SK-N-SH (cell line): Measurements from ENCODE around the gene SLC8A1.

ENCODE experiments used
- CHD2 ChIP-seq: fragments of 150-350 bp; IDR thresholded peaks from 2 replicates; pipeline ENCODE4 v1.6.1; 2018; ENCODE audit warnings: low read length; ENCODE audit not compliant: partially characterized antibody
- EP300 ChIP-seq, 2 experiments: IDR thresholded peaks; 2 replicates each; pipeline versions ENCODE4 v1.4.0 to v1.6.1; 2012; ENCODE audit warnings: borderline replicate concordance in 1 of 2, low read depth in 1 of 2, low read length in 1 of 2
- EZH2phosphoT487 ChIP-seq: fragments of 200-600 bp; sonication (generic); IDR thresholded peaks from 2 replicates; pipeline ENCODE4 v1.6.1; 2017; ENCODE audit warnings: low read depth, mixed run types, mild to moderate bottlenecking, antibody characterized with exemption, moderate library complexity, borderline replicate concordance
- MXI1 ChIP-seq: IDR thresholded peaks from 2 replicates; pipeline ENCODE4 v1.6.1; 2012; ENCODE audit warnings: mild to moderate bottlenecking, low read depth, low read length, improper control_type of control experiment
- POLR2AphosphoS5 ChIP-seq: IDR thresholded peaks from 2 replicates; pipeline ENCODE4 v1.6.1; 2012; ENCODE audit warnings: low read depth, low read length
- RFX5 ChIP-seq: IDR thresholded peaks from 2 replicates; pipeline ENCODE4 v1.6.1; 2012; ENCODE audit warnings: mild to moderate bottlenecking, improper control_type of control experiment, low read length
- SIN3A ChIP-seq: IDR thresholded peaks from 2 replicates; pipeline ENCODE4 v1.6.1; 2012; ENCODE audit warnings: low read depth, mild to moderate bottlenecking, low read length, moderate library complexity, borderline replicate concordance
- TAF1 ChIP-seq: IDR thresholded peaks from 2 replicates; pipeline ENCODE4 v1.6.1; 2012; ENCODE audit warnings: low read depth, mild to moderate bottlenecking, low read length, moderate library complexity, borderline replicate concordance
- TF ChIP-seq, protein P1 (sequence below): IDR thresholded peaks from 2 replicates; pipeline ENCODE4 v1.4.0; 2012; ENCODE audit warnings: low read depth, borderline replicate concordance
- TF ChIP-seq, protein P2 (sequence below): fragments of 200-600 bp; sonication (generic); IDR thresholded peaks from 2 replicates; pipeline ENCODE4 v1.6.1; 2017; ENCODE audit warnings: antibody characterized with exemption, mild to moderate bottlenecking, moderate library complexity
- TF ChIP-seq, protein P3 (sequence below): IDR thresholded peaks from 2 replicates; pipeline ENCODE4 v1.6.1; 2012; ENCODE audit warnings: mild to moderate bottlenecking, low read depth, low read length, moderate library complexity

DNA sequence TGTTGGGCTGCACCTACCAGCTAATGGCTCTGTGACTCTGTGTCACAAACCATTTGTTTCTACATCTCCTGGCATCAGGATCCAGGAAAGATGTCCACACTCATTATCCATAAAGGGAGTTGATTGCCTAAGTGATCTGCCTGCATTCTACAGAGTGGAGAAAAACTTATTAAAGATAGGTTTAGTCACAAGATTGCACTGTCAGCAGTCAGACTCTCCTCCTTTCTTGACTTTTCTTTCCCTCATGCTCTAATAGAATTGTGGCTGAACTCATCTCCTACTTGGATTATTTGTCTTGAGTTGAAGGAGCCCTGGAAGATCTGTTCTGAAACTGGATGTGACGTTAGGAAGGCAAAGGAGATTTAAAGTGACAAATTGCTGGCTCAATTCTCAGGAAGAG is 152.7 kb downstream of the SLC8A1 start:
- TF ChIP-seq POLR2AphosphoS5 (no peak), RFX5 (no peak), TAF1 (no peak), EP300 (IDR thresholded peaks at IDR 0.05; ENCODE audit: borderline replicate concordance in 1 of 2, low read depth in 1 of 2, low read length in 1 of 2) (no peak), CHD2 (no peak), EZH2phosphoT487 (no peak), MXI1 (no peak), SIN3A (no peak)
- TF ChIP-seq, protein P1, sequence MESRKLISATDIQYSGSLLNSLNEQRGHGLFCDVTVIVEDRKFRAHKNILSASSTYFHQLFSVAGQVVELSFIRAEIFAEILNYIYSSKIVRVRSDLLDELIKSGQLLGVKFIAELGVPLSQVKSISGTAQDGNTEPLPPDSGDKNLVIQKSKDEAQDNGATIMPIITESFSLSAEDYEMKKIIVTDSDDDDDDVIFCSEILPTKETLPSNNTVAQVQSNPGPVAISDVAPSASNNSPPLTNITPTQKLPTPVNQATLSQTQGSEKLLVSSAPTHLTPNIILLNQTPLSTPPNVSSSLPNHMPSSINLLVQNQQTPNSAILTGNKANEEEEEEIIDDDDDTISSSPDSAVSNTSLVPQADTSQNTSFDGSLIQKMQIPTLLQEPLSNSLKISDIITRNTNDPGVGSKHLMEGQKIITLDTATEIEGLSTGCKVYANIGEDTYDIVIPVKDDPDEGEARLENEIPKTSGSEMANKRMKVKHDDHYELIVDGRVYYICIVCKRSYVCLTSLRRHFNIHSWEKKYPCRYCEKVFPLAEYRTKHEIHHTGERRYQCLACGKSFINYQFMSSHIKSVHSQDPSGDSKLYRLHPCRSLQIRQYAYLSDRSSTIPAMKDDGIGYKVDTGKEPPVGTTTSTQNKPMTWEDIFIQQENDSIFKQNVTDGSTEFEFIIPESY, result no peak
- TF ChIP-seq, protein P2, sequence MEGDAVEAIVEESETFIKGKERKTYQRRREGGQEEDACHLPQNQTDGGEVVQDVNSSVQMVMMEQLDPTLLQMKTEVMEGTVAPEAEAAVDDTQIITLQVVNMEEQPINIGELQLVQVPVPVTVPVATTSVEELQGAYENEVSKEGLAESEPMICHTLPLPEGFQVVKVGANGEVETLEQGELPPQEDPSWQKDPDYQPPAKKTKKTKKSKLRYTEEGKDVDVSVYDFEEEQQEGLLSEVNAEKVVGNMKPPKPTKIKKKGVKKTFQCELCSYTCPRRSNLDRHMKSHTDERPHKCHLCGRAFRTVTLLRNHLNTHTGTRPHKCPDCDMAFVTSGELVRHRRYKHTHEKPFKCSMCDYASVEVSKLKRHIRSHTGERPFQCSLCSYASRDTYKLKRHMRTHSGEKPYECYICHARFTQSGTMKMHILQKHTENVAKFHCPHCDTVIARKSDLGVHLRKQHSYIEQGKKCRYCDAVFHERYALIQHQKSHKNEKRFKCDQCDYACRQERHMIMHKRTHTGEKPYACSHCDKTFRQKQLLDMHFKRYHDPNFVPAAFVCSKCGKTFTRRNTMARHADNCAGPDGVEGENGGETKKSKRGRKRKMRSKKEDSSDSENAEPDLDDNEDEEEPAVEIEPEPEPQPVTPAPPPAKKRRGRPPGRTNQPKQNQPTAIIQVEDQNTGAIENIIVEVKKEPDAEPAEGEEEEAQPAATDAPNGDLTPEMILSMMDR, result no peak
- TF ChIP-seq, protein P3, sequence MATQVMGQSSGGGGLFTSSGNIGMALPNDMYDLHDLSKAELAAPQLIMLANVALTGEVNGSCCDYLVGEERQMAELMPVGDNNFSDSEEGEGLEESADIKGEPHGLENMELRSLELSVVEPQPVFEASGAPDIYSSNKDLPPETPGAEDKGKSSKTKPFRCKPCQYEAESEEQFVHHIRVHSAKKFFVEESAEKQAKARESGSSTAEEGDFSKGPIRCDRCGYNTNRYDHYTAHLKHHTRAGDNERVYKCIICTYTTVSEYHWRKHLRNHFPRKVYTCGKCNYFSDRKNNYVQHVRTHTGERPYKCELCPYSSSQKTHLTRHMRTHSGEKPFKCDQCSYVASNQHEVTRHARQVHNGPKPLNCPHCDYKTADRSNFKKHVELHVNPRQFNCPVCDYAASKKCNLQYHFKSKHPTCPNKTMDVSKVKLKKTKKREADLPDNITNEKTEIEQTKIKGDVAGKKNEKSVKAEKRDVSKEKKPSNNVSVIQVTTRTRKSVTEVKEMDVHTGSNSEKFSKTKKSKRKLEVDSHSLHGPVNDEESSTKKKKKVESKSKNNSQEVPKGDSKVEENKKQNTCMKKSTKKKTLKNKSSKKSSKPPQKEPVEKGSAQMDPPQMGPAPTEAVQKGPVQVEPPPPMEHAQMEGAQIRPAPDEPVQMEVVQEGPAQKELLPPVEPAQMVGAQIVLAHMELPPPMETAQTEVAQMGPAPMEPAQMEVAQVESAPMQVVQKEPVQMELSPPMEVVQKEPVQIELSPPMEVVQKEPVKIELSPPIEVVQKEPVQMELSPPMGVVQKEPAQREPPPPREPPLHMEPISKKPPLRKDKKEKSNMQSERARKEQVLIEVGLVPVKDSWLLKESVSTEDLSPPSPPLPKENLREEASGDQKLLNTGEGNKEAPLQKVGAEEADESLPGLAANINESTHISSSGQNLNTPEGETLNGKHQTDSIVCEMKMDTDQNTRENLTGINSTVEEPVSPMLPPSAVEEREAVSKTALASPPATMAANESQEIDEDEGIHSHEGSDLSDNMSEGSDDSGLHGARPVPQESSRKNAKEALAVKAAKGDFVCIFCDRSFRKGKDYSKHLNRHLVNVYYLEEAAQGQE, result no peak
